ENCODE measurements around the gene PRPS1.
"Not testable (repeated sequence)": the region's sequence is repeated elsewhere in the genome, so short reads cannot be mapped to it uniquely, and the experiment has no call there.

The PRPS1 gene

GRCh38 chrX:107676559-107677378, 48.5 kb downstream of the PRPS1 start:
- DNase-seq: no peak

- no peak for DNase-seq
These were observed 49.2 kb downstream of the PRPS1 start for GRCh38 chrX:107677501-107677901.

- no peak for DNase-seq
These were observed 49.6 kb downstream of the PRPS1 start for GRCh38 chrX:107677909-107678308.

GRCh38 chrX:107678957-107679740, 50.8 kb downstream of the PRPS1 start:
- no peak for DNase-seq

- DNase-seq: no peak
These were observed 53.9 kb downstream of the PRPS1 start for GRCh38 chrX:107682256-107682655.

- no peak for DNase-seq
These were observed 55.0 kb downstream of the PRPS1 start for GRCh38 chrX:107683124-107683895.

GRCh38 chrX:107683931-107684330, 55.6 kb downstream of the PRPS1 start:
- DNase-seq: no peak

- DNase-seq: no peak
These were observed 56.7 kb downstream of the PRPS1 start for GRCh38 chrX:107684956-107685385.

GRCh38 chrX:107685586-107685985, 57.3 kb downstream of the PRPS1 start:
- DNase-seq: not testable (repeated sequence)

GRCh38 chrX:107686026-107686425, 57.7 kb downstream of the PRPS1 start:
- no peak for DNase-seq

GRCh38 chrX:107686792-107687191, 58.5 kb downstream of the PRPS1 start:
- no peak for DNase-seq

GRCh38 chrX:107687445-107687844, 59.1 kb downstream of the PRPS1 start:
- DNase-seq: no peak

GRCh38 chrX:107691024-107691448, 62.7 kb downstream of the PRPS1 start:
- DNase-seq: no peak

GRCh38 chrX:107699616-107700015, 71.3 kb downstream of the PRPS1 start:
- no peak for DNase-seq

GRCh38 chrX:107700317-107700774, 72.0 kb downstream of the PRPS1 start:
- no peak for DNase-seq
